Suppressor macrophage treated with lipopolysaccharide for 1 hour (primary cell): ENCODE measurements around the gene PRKAR1B.

Experiments used
- DNase-seq, 3 donors: peaks; one replicate each; pipeline ENCODE4 v3.0.0-alpha.2; 2020 to 2022

The PRKAR1B gene

DNA sequence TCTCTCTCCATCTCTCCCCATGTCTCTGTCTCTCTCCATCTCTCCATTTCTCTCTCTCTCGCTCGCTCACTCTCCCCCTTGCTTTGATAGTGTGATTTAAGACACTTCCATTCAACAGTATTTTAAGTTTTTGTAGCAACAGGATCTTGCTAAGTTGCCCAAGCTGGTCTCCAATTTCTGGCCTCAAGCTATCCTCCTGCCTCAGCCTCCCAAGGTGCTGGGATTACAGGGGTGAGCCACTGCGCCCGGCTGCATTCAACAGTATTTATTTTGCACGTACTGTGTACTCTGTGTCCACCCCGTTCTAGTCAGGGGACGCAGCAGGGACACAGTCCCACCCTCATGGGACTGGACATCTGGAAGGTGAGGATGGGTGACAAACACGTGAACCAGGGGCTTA is 193.0 kb downstream of the PRKAR1B start:
- DNase-seq = no peak

DNA sequence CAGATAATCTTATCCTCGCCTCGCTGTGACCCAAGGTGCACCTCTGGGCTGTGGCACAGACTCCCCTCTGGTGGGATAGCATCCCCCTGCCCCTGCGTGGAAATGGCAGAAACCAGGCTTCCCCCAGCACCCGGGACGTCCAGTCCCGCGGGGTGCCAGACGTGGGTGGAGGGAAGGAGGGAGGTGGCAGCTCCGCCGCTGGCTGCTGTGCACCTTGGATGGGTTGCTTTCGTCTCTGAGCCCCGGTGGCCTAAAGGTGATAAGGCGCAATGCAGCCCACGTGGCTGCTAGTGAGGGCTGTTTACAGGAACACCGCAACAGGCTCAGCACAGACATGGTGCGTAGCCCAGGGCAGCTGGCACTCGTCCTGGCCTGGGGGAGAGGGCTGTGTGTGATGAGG is 193.8 kb downstream of the PRKAR1B start:
- DNase-seq = no peak

DNA sequence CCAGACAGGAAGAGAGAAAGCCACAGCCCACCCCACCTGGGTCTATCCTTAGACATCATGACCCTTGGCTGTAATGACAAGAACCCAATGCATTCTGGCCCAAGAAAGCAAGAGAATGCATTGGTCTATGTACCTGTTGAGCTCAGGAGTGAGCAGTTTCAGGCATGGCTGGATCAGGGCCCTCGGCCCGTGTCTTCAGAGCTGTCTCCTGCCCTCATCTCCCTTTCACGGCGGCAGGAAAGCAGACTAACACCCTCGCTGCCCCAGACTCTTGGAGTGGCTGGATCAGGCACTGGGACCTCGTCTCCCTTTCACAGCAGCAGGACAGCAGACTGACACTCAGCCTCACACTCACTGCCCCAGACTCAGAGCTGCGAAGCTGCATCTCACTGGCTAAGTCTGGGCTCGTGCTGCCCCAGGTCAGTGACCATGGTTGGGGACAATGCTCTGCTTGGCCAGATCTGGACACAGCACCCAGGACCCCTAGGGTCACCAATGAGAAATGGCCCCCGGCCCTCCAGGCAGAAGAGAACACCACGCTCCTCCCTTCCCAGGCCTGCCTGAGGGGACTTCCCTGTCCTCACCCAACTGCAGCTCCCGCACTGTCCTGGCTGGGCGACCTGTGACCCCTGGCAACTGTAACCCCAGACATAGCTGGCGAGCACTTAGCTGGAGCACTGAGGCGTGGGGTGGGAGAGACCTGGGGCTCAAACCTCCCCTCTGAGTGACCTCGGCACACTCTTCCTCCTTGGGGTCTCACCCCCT is 194.5 kb downstream of the PRKAR1B start:
- DNase-seq = no peak

DNA sequence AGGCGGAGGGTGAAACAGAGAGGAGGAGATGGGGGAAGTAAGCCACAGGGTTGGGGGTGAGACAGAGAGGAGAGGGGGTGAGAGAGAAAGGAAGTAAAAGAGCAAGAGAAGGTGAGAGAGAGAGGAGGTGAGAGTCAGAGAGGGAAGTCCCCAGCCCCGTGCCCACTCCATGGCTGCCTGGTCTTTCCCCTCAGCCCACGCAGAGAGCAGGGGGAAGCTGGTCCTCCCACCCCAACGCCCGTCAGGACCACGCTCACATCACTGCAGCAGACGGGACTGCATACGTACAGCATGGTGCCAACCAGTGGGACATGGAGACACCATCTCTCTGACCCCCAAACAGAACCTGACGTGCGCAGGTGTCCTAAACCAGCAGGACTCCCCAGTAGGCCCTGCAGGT is 195.3 kb downstream of the PRKAR1B start:
- DNase-seq = peak; percentile 48 to 61 (median 57)

DNA sequence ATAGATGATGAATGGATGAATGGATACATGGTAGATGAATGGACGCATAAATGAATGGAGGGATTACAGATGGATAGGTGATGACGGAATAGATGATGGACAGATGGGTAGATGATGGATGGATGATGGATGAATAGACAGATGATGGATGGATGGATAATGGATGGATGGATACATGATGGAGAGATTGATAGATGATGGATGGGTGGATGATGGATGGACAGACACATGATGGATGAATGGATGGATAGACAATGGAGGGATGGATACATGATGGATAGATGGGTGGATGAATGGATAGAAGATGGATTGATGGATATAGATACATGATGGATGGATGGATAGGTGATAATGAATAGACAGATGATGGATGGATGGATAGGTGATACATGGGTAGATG is 198.6 kb downstream of the PRKAR1B start:
- DNase-seq = no peak

DNA sequence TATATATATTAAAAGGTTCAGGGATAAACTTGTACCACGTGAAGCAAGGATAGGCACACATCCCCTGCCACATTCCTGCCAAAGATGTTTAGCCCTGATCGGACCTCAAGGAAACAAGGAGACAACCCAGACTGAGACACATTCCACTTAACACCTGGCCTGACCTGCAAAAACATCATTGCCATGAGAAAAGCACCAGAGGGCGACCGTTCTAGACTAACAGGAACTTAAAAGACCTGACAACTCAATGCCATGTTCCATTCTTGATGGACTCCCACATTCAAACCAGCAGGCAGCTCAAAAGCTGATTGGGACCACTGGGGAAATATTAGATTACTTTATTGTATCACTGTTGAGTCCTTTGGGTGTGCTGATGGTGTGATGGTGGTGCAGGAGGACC is 199.4 kb downstream of the PRKAR1B start:
- DNase-seq = no peak

DNA sequence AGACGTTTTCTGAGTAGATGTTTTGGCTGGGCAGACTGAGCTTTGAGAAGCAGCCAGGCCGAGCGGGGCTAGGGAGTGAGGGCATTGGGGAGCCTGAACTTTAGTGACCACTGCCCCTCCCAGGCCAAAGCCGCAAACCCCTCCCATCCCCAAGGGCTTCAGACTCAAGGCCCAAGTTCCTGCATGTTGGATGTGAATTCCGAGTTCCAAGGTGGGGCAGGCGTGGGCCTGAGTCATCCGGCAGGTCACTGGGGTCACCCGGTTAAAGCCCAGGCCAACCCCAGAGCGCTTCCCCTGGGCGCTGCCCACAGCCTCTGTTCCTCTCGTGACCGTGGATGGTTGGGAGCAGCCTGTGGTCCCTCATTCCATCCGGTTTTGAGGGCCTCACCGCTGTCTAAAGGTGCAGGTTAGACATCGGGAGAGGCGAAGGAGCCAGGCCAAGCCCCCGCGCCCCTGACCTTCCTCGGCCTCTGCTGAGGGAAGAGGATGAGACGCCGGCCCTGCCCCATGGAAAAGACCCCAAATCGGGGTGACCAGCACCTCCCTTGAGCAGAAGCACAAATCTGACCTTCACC is 200.5 kb downstream of the PRKAR1B start:
- no peak for DNase-seq

DNA sequence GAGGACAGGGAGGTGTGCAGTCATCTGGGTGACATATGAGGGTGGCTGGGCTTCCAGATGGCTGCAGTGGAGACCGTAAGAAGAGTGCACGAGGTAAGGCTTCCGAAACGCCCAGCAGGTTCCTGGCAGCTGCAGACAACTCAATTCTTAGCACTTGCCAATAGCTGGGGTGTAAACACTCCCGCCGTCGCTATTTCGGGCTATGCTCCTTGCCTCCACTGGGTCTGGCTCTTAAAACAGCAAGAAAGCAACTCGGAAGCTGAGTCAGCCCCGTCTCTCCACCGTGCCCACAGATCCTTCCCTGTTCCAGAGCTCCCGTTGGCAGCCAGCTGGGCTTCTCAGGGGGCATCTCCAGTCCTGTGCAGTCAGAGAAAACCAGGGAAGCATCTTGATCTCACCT is 201.3 kb downstream of the PRKAR1B start:
- no peak for DNase-seq

DNA sequence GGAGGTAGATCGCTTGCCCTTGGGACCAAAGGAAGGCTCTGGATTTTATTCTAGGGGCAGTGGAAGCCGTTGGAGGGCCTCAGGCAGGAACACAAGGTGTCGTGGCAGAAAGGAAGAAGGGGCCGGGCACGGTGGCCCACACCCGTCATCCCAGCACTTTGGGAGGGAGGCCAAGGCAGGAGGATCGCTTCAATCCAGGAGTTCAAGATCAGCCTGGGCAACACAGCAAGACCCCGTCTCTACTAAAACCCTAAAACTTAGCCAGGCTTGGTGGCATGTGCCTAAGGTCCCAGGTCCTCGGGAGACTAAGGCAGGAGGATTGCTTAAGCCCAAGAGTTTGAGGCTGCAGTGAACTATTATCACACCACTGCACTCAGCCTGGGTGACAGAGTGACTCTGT is 202.3 kb downstream of the PRKAR1B start:
- no peak for DNase-seq

DNA sequence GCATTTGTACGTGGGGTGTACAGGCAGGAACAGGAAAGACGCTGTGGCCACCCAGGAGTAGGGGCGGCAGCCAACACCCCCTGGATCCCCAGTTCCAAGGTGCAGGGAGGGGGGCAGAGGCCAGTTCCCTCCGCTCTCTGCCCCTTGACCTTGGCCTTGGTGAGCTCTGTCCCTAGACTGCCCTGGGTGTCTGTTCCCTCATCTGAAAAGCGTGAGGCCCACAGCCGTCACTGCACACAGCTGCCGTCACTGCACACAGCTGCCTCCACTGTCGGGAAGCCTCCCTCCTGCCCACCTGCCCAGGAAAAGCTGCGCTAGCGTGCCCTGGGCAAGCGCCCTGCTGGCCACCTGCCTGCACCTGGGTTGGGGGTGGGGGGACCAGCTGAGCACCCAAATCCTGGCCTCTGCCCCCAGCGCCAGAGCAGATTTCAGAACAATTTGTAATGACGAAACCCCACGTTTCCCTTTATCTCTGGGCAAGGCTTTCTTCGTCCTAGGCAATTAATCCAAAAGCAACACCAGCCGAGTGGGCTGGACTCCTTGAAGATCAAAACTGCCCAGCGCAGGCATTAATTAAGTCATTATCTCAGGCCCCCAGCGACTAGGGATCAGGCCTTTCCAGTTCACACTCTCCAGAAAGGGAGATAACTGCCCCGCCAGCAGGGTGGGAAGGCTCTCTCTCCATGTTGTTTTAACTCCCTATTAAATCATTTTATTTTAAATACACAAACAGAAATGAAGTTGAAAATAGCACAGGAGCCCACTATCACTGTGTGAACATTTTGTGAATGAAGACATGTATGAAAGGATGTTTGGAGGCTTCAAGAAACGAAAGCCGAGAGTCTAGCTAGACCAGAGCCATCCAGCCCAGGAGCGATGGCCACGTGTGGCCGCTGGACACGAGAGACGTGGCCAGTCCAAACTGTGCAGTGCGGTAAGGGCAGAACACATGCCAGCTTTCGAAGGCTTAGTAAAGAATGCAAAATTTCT is 203.4 kb downstream of the PRKAR1B start:
- no peak for DNase-seq

DNA sequence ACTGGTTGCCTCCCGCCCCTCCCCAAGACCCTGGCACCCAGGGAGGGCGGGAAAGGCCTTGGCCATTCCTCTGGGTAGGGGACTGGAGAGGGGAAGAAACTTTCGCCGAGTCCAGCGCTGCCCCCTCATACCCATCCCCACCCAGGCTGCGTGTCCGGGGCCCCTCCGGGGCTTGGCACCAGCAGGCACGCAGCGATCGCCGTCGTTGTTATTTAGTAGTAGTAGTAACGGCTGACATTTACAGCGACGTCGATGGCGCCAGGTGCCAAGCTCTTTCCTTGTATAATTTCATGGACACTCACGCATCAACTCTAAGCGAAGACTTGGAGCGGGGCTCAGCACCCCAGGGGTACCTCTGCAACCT is 204.1 kb downstream of the PRKAR1B start:
- no peak for DNase-seq

DNA sequence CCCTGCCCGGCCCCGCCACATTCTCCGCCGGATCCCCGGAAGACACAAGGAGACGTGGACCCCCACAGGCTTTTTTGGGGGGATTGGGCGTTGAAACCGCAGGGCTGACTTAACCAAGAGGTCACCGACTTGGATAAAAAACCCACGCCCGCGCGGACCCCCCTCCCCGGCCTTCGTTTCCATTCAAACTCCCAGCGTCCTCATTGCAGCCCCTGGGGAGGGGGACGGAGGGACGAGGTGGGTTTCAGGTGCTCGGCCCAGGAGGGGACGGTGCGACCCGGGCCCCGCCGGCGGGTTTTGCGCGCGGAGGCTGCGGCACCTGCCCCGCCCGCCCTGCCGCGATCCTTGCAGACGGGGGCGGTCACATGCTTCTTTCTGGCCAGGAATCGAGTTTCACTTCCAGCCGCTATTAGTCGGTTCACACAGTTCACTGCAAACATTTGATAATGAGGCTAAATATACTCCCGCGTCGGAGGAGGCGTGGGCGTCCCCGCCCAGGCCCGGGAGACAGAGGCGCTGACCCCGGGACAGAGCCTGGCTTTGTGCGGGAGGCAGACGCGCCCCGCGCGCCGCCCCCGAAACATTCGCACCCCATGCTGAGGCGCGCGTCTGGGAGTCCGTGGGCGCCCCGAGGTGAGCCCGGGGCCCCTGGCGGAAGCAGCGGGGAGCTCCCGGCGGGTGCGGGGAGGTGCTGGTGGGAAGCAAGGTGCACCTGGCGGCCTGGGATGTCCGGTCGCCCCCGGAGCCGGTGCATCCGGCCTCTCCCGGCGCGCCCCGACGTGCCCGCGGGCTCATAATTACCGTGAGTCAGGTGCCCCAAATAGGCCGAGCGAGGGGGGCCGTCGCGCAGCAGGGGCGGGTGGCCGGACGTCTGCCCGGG is 204.8 kb downstream of the PRKAR1B start:
- DNase-seq = peak; percentile 62 to 79 (median 68)

DNA sequence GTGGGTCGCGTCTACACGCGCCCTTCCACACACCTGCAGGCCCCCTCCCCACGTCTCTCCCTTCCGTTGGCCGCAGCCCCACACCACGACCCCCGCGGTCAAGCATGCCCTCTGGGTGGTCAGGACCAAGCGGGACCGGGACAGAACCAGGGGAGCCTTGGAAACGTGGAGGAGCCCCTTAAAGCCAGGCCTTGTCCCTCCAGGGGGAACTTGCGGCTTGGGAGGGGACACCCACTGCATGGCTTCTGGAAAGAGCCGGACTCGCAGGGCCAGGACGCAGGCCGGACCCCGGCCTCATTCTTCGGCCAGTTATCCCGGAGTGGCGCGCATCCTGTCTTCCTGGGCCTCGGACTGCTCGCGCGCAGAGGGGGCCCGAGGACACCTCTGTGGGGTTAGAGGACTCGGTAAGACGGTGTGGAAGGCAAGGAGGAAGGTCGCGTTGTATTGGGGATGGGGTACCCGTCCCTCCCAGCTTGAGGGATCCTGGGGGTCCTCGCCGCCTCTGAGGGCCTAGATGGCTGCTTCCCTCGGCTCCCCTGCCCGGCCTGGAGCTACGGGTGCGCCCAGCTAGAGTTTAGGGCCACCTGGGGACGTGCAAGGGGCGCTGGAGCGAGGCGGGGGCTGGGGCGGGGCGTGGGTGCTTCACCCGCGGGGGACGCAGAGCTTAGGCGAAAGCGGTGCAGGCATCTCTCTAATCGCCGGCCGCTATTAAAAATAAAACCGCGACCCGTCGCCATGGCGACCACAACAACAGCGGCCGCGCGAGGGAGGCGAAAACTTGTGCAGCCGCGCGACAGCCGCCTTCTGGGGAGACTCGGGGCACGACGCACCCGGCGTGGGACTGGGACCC is 205.6 kb downstream of the PRKAR1B start:
- peak in 2 of 3 donors; percentile 26 to 37 for DNase-seq

DNA sequence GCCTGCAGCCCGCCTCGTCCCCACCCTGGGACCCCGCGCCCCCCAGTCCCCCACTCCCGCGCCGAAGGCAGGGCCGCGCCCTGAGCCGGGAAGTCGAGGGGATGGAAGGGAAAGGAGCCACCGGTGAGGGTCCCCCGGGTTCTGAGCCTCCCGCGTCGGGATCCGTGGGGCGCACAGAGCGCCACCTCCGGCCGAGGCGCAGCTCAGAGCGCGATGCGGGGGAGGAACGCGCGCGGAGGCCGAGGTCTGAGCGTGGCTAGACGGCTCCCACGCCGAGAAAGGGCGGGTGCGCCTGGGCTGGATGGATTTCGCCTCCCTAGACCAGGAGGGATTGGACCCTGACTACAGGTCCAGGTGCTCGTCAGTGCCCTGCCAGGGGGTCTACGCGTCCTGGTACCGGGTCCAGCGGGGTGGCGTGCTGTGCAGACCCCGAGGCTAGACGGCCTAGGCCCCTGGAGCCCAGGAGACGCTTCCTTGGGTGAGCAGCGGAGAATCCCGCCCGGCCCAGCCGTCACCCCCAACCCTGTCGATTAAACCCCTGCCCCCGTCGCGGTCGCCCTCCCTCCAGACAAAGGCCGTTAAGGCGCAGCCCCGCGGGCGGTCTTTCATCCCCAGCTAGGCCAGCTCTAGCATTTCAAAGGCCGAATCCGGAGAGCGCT is 206.4 kb downstream of the PRKAR1B start:
- peak in 2 of 3 donors; percentile 30 to 43 for DNase-seq

DNA sequence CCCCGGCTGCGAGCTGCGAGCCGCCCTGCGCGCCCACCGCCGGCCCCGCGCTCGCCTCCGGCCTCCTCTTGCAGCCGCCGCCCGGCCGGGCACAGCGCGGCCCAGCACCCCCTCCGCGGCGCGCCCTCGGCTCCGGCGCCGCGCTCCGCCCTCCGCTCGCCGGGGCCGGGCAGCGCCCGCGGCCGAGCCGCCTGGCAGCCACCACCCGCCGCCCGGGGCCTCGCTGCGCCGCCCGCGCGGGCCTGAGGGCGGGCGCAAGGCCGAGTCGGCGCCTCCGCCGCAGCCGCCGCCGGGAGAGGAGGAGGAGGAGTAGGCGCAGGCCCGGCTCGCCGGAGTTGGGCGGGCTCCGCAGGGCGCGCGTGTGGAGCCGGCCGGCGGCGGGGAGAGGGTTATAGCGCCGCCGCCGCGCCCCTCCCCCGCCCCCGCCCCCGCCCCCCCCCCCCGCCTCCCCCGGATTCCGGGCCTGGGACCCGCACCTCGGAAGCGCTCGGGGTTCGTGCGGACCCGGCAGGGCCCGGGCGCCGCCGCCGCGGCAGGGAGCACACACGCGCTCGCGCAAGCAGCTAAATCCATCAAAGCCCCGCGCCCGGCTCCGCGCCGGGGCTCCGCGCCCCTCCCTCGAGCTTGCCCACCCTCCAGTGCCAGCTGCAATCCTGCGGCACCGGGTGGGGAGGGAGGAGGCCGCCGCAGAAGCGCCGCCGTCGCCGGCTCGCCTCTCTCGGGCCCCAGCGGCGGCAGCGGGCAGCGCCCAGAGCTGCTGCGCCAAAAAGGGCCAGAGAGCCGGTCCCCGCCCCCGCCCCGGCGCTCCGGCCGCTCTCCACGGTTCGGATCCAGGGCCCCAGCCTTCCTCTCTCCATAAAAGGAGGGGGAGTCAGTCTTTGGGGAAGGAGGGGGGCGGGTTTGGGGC is 207.3 kb downstream of the PRKAR1B start, which contains the start of gene PDGFA:
Gene PDGFA, minus strand, starts transcription at position 363 of the 907 bp plus-strand sequence. CDS start 845 bp downstream, outside the sequence.
- peak; percentile 62 to 85 (median 74) for DNase-seq

DNA sequence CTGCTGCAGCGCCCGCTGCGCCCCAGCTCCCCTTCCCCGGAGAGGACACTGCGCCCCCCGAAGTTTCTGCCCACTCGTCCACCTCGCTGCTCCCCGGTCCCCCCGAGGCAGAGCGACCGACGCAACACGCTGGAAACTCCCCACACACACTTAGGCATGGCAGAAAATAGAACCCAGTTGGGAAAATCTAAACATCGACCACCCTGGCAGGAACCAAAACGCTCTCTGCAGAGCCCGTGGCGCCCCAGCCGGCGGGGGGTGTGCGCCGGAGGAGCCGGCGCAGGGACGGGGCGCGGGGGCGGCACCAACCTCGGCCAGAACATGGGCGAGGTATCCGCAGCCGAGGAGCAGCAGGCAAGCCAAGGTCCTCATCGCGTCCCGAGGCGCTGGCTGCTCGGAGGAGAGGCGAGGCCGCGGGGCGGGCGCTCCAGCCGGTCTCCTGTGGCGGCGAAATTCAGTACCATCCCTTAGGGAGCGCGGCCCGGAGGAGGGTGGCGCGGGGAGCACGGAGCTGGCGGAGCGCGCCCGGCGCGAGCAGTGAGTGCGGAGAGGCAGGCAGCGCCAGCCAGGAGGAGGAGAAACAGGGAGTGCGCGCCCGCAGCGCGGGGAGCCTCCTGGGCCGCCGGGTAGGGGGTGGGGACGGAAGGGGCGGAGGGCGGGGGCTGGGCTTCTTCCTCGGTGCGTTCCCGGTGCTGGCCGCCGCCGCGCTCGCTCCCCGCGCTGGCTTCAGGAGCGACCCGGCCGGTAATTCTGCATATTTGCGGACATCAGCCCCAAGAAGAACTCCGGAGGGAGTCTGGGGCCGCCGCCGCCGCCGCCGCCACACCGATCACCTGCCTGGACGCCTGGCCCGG is 208.2 kb downstream of the PRKAR1B start:
- peak; percentile 32 to 72 (median 57) for DNase-seq

DNA sequence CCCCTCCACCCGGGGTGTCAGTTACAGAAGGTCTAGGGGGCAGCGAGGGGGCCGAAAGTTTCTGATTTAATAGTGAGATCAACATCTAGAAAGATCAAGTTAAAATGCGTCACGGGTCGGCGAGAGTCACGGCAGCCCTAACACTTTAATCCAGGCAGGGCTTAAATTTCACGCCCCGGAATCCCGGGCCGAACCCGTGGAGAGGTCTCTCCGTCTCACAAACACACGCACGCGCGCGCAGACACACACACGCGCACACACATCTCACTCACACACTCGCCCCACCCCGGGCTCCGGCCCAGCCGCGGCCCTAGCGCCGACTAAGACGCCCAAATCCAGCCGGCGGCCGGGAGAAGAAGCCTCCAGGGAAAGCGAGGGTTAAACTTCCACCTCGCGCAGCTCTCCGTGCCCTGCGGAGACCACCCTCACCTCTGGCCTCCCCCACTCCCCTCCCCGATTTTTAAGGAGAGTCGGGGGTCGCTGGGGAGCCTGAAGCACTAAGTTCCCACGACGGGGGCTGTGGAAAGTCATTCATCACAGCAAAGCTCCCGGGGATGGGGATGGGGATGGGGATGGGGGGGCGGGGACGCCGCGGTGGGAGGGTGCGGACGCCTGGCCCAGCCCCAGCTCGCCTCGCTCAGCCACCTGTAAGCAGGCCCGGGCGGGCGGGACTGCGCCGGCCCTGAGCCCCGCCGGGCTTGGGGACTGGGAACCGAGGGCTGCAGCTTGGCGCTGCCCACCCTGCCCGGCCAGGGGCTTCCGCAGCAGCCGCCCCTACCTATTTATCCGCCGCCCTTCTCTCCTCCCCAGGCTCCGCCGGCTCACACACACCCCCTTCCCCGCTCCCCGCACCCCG is 209.1 kb downstream of the PRKAR1B start:
- DNase-seq = peak; percentile 22 to 49 (median 30)
